G401 (cell line): ENCODE measurements around the gene LRTM1. TPM values are rescaled to one million over a fixed set of nuclear protein-coding genes. Genes with fewer than 3 reads are reported as not detected.

Experiments used
- DNase-seq: peaks from one replicate; pipeline ENCODE4 v3.0.0-alpha.2; 2015; ENCODE audit warnings: low spot score
- in situ Hi-C: cut with HindIII; loops from 2 replicates; pipeline ENCODE4 v1.10.0; 2016; ENCODE audit warnings: low sequenced_read_pairs, mixed read lengths
- total RNA-seq: library from RNA; depleted of rRNA; stranded (reverse); fragments of >200 nt; shearing (Covaris generic); gene quantifications from 2 replicates; pipeline ENCODE4 v1.2.3, GENCODE V29; 2014

LRTM1 gene
- total RNA-seq, 1 experiment from 2014 or later, result not detected

DNA sequence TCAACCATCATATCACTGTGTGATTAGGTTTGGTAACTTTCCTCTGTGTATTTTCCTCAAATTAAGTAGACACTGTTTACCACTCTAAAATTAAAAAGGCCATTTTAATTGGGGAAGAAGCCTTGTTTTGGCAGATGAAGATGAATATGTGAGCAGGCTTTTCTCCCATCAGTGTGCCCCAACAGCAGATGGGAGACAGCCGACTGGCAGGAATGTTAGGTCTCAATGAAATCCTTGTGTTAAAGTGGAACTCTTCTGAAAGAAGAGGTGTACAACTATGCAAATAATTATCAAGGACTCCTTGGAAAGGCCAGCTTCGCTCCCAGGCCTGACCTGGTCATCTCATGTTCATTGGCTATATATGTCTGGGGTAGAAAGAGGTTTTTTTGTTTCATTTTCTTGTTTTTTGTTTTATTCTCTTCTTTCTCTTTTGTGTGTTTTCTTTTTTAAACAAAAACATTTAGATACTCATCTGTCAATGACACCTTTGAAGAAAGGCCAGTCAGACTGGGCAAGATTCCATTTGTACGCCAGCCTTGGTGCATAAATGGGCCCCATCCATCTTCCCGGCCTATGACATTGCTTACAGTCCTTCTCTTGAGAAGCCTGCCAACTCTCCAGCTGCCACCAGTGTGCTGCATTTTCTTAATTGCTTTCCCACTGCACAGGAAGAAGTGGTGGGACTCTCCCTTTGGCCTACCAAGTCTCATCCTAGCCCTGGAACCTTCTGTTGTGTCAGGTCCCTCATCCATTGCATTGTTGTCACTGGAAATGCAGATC is 25.8 kb downstream of the LRTM1 start:
- no peak for DNase-seq
- in situ Hi-C loops, result no loop called here

DNA sequence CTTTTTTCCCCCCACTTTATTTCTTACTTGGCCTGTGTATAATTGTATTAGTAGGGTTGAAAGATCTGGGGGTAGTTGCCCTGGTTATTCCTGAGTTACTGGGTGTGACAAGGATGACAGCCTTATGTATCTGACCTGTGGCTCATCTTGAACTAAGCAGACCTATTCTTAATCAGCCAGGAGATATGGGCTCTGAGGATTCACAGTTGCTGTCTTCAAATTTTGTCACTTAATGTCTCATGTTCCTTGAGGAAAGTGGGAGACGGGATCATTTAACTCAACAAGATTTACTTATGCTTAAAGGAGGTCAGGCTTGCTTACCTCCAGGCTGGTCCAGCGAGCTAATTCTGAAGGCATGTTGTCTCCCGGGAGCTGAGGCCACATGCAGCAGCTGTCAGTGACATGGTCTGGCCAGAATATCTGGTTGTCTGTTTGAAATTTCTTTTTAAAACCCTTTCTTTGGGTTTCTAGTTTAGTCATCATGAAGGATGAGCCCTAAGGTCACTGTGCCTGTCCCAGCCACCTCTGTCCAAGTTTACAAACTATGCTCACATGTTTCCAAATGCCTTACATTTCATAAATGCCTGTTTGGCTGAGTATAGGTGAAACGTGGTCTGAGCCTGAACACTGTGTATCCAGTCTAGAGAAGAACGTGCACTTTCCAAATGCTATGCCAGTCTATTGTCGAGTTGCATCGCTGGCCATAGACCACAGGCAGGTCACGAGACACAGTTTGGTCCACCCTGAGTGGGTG is 26.8 kb downstream of the LRTM1 start:
- in situ Hi-C loops, result no loop called here
- no peak for DNase-seq

DNA sequence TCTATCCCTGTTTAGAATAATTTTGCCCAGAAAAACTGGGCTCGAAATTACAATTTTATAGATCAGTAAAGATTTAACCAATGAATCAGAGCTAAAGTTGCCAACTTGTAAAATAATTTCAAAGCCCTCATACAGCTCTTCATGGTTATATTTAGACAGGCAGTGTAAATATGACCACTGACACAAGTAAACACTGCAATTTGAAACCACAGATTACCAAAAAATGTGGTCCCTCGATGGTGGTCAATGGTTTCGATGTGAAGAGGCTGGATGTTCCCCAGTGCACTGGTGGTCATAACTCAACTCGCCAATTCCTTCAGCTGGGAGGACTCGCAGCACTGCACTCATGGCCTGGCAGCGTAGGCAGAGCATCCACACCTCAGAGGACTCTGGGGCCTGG is 28.6 kb downstream of the LRTM1 start:
- DNase-seq, result no peak
- in situ Hi-C loops, result no loop called here

DNA sequence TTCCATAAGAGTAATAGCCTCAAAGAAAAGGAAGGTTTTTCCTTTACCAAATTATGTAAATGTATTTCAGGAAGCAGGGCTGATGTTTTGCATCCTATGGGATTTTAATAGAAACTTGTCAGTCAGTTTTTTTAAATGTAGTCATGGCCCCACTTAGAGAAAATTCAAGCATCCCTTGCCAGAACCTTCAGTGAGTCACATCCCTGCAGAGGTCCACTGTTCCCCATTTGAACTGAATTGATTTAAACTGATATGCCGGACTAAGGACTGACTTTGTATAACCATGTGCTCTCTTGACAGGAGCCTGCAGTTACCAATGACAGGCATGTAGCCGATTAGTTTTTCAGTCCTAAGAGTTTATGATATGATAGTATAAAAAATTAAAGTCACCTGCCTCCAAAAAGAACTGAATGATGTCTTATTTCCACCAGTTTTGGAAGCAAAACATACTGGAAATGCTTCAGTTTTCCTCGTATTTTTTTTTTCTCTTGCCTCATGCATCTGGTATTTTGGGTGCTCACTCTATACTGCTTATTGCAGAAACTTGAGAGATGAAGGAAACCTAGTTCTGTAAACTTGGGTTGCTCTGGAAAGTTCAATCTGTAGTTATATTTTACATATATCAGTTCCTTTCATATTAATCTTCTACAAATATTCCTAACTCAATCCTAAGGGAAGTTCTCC is 30.7 kb downstream of the LRTM1 start:
- DNase-seq, result no peak

DNA sequence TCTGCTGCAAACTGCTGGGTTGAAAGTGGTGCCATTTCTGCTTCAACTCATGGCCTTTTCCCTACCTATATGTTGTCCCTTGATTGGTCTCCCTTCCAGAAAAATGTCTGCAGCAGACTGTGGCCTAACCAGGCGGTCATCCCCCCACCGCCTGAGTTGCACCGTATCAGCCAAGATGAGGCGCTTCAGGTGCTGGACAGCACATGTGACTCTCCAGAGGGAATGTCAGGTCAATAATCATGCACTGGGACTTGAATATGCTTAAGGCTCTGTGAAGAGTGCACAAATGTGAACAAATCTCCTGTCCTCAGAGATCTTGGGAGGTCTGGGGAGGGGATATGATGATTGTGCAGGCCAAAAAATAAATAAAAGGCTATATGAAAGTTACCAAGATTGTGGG is 32.2 kb downstream of the LRTM1 start:
- in situ Hi-C loops, result no loop called here
- no peak for DNase-seq

More for the DNA sequence above, 30.7 kb downstream of the LRTM1 start:
- in situ Hi-C loops, result no loop called here

DNA sequence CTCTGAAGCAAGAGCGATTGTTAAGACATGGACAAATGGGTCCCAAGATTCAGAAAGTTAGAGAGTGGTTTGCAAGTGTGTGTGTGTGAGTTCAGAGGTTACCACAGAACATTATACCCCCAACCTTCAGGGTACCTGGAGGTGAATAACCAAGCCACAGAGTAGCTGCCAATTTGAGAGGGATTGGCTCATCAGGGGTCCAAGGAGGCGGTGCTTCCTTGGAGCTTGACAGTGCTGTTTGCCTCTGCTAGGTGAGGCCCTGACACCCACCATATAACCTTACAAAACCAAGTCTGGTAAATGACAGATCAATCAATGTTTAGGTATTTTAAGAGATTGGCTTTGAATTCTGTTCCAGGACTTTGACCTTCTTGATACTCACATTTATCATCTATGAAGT is 35.7 kb downstream of the LRTM1 start:
- DNase-seq, result no peak
- in situ Hi-C loops, result no loop called here

DNA sequence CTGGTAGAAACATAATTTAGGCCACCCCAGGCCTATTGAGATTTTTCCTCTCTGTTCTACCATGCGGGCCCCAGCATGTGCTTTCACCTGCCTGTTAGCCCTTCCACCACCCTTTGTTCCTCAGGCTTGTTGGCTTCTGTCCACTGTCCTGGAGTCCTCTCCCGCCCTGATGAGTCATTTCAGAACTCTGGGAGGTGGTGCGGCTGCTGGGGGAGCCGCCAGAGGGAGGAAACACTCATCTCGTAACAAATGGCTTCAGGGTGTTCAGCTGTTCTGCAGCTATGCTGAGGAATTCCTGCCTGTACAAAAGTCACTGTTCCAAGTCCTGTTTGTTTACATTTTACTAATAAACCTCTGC is 36.3 kb downstream of the LRTM1 start:
- peak; percentile 42 for DNase-seq
- in situ Hi-C loops, result no loop called here

DNA sequence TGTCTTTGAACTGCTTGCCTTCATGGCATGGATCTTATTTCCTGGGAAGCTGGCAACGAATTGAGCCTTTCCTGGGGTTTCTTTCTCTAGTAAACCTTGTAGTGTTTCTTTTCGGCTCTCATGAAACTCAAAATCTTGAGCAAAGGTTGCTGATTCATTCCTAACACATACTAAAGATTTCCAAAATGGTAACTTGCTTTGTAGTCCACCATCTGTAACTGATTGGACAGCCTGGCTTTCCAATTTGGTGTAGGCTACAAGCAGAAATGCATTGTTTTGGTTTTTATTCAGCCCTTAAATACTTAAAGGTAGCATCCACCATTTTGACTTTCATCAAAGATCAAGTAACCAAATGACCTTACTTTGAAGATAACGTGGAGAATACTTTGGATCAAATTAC is 38.1 kb downstream of the LRTM1 start:
- no peak for DNase-seq
- in situ Hi-C loops, result no loop called here

DNA sequence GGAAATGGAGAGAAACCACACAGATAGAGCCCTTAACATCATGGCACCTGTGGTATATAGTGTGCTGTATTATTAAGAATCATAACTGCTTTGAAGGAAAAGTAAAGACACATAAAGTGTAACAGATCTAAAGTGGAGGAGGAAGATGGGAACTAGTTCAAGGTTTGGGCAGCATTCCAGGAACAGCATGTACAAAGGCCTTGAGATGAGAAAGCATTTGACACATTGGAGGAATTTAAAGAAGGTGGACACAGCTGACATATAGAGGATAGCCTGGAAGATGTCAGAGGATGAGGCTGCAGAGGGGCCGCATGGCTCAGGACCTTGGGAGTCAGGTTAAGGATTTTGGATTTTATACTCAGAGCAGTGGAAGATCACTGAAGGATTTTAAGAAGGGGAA is 39.0 kb downstream of the LRTM1 start:
- no peak for DNase-seq
- in situ Hi-C loops, result no loop called here

DNA sequence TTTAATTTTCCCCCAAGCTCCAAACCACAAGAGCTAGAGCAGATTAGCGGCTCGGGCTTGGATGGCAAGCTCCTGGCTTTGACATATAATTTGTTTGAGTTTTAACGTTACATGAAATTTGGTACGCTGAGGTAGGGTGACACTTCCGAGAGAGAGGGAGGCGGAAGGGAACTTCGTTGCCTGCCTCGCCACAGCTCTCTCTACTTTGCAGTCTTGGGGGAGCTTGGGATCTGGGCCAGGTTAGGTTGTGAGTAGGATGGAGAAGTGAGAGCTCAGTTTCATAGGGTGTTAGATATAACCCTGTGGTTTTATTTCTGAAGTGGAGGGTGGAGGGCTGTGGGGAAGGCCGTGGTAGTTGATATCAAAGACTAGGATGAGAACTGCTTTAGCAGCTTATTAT is 39.7 kb downstream of the LRTM1 start:
- in situ Hi-C loops, result no loop called here
- no peak for DNase-seq

DNA sequence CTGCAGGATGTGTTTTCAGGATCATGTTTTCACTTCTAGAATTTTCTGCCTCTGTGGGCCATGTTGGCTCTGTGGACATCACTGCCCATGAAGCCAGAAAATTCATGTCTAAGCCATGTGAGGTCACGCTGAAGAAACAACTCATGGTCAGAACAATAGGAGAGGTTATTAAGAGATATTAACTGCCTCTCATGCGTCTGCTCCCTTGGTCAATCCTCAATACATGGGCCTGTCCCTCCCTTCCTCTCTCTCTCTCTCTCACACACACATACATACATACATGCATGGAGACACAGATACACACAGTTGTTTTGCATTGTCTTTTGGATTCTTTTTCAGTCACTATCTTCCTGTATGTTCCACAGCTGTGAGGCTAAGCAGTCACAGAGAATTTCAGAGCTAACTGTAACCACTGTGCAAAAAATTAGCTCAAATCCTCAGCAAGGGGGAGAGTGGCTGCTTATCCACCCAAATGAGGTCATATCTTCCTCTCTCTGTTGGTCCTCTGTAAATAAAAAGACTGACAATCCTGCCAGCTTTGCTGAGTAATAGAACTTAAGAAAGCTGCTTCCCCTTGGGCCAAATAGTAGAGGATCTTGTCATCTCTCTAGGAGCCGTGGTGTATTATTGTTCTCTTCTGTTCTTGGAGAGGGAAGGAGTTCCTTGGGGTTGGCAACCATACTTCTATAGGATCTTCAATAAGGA is 45.6 kb downstream of the LRTM1 start:
- DNase-seq, result no peak
- in situ Hi-C loops, result no loop called here

DNA sequence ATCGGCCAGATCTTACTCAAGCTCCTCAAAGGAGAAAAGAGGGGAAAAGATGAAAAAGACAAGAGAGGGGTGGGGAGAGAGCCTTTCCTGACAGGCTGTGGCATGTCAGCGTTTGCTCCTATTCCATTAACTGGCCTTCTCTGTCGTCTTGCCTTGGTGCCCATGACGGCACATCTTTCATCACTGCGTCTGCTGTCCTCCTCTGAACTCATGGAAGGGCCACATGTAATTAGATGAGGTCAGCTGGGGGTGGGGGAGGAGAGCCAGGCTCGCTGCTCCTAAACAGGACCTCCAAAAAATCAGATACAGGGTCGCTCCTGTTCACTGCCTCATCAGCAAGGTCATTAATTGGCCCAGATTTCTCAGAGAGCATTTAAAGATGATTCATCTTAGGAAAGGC is 49.7 kb downstream of the LRTM1 start:
- in situ Hi-C loops, result no loop called here

DNA sequence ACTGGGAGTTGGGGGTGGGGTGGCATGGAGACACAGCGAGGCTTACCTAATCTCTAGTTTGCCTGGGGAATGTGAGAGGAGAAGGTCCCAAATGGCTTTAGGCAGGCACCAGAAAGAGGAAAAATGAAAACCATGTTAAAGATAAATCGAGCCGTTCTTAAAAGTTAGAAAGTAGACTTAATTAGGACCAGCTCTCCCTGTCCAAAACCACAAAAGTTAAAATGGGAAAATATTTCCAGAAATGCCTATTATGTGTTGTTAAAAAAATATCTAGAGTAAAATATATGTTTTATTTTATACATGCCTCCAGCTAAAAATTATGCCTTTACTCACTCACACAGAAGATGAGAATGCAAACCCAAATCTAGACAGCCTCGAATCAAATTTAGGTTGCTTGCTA is 50.1 kb downstream of the LRTM1 start:
- in situ Hi-C loops, result no loop called here
- no peak for DNase-seq

More for the DNA sequence above, 49.7 kb downstream of the LRTM1 start:
- DNase-seq, result no peak

DNA sequence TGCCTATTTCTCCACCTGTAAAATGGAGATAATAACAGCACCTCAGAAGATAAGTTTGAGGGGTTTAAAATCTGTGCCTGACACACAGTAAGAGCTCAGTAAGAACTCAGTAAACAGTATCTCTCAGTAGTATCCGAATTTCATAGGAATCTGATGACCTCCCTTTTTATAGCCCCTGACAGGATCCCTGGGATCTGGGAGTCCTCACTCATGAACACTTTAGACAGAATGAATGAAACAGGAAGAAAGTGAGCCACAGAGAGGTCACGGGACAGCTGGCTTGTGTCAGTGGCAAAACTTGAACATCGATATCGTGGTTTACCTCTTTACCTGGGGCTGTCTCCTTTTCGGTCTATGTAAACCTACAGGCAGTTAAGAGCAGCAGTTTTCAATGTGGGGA is 51.2 kb downstream of the LRTM1 start:
- no peak for DNase-seq
- in situ Hi-C loops, result no loop called here

DNA sequence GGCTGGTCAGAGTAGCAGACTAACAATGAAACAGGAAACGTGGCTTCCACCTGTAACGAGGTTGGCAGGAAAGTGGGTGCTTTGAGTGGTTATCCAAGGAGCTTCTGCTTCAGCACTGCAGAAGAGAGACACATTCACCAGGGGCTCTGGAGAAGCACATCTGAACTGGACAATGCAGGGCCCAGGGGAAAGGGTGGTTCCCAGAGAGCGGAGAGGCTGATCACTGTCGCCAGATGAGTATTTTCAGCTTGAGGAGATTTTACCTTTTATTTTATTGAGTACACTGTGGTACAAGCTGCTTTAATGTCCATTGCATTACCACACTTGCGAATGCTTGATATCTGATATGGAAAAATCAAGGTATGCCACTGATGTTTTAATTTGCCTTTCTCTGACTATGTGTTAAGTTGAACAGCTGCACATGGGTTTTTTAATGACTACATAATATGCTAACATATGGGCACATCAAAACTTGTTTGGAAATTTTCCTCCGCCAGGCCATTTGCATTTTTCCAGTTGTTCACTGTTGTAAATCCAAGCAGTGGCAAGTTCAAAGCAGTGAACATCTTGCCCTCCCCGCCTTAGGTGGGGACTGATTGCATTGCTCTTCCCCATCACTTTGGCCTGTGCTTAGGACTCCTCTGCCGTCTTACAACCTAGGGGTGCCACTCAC is 52.1 kb downstream of the LRTM1 start:
- no peak for DNase-seq
- in situ Hi-C loops, result no loop called here

DNA sequence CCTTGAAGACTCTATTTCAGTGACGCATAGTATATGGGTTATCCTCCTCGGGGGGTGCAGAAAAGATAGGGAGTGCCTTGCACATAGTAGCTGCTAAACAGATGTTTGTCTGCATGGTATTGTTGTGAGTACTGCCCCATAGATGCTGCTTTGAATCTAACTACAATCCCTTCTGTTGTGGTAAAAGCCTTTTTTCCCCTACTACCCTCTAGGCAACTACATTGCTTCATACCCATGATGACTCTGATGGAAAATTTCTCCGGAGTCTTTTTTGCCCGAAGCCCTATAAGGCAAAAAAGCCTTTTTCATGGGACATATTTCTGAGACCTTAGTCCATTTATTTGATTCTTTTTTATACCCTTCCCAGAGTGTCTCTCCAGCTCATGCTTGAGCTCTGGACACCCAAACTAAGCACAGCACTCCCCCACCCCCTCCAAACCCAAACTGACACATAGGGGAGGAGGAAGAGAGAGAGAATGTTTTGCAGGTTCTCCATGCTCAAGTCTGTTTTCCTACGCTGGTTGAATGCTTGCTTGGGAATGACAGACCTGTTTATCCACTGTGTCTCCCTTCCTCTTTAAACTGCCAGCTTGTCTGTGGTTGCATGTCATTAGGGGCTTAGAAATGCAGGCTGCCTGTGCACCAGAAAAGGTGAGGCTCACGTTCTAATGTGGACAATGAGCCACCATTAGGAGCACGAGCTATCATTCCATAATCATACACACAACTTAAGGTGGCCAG is 52.9 kb downstream of the LRTM1 start:
- in situ Hi-C loops, result no loop called here
- no peak for DNase-seq

DNA sequence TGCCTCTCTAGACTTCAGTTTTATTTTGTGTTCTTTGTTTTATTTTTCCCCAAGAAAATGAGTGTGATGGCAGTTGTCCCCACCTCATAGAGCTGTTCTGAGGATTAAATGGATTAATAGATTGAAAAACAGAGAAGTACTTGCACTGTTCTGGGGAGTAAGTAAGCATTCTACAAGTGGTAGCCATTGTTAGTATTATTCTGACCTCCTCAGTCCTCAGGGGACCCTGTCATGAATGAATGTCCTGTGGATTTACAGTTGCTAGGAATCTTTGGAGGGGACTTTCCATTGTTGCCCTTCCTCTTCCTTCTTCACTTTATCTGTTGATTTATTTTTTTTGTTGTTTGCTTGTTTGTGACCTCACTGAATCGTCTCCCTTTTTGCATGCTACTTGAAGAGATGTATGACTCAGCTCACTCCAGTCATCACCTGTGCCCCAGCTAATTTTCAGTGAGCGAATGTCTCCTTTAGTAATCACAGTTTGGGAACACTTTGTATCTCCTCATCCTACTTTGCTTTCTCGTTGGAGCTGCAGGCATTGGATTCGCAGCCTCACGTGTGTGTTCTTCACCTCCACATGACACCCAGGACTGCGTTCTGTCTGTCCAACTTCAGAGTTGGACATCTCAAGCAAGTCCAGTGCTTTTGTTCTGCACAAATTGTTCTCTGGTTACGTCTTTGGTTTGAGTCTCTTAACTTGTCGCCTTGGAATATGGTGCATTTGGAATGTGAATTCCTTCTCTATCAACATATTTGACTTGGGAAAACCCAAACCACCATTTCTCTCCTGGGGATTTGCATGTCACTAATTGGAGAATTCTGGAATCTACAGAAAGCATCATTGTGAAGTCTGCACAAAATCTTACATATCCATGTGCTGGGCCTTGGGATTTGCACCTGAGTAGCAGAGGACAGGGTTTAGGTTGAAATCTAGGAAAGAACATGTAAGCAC is 54.5 kb downstream of the LRTM1 start:
- in situ Hi-C loops, result no loop called here
- no peak for DNase-seq

DNA sequence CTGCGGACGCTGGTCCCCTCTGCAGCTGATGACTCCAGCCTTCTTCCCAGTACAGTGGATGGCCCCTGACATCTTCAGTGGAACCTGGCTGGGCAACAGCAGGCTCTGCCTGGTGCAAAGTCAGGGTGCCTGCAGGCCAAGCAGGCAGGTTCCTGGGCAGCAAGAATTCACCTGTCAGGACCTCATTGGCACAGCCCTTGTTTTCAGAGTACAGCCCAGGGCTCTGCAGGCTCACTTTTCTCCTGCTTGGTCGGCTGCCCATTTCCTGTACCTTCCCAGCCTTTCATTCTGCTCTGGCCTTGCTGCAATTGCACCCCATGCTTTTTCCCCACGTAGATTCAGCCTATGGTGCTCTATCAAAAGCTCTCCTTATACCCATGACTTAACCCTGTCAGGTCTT is 56.0 kb downstream of the LRTM1 start:
- no peak for DNase-seq
- in situ Hi-C loops, result no loop called here
